Measurements from ENCODE around the gene FAM163B.

GRCh38 chr9:133529874-133530273 is 79.3 kb downstream of the FAM163B start:
- TF ChIP-seq EP300 (IDR thresholded peaks at IDR 0.05) (no peak), CTCF (IDR thresholded peaks at IDR 0.05) (no peak), POLR2AphosphoS5 (IDR thresholded peaks at IDR 0.05) (no peak), POLR2A (IDR thresholded peaks at IDR 0.05; ENCODE audit: low read depth) (no peak)
